Natural killer cell (primary cell): ENCODE data around the gene ZSCAN16. TPM values are rescaled to one million over a fixed set of nuclear protein-coding genes. Genes with fewer than 3 reads are reported as not detected.

Experiments
- ATAC-seq, 3 donors: fragments of 150-1000 bp in 2 of 3; fragments of 200-7000 bp in 1 of 3; cut with Tn5 transposase; 1 replicate in 1 of 3; 2 replicates in 2 of 3; pipeline ENCODE4 v1.10.0; 2021; ENCODE audit warnings: mild to moderate bottlenecking in 2 of 3, moderate library complexity in 2 of 3
- DNase-seq, 2 donors: peaks; one replicate each; pipeline versions ENCODE4 v3.0.0 to v3.0.0-alpha.2; 2013 to 2021; ENCODE audit warnings: mixed read lengths in 1 of 2
- H3K27ac ChIP-seq: one replicate; pipeline ENCODE4 v1.5.1; 2013; ENCODE audit warnings: mild to moderate bottlenecking, low read length
- H3K27me3 ChIP-seq: one replicate; pipeline ENCODE4 v1.6.1; 2013; ENCODE audit warnings: low read length; ENCODE audit not compliant: control insufficient read depth, insufficient read depth
- H3K36me3 ChIP-seq: one replicate; pipeline ENCODE4 v1.6.1; 2013; ENCODE audit warnings: low read length; ENCODE audit not compliant: control insufficient read depth, insufficient read depth
- H3K4me1 ChIP-seq: one replicate; pipeline ENCODE4 v1.6.1; 2013; ENCODE audit warnings: low read length; ENCODE audit not compliant: control insufficient read depth, insufficient read depth
- H3K4me3 ChIP-seq: one replicate; pipeline ENCODE4 v1.5.1; 2013; ENCODE audit warnings: low read length
- H3K9me3 ChIP-seq: one replicate; pipeline ENCODE4 v1.6.1; 2013; ENCODE audit warnings: low read length; ENCODE audit not compliant: control insufficient read depth, insufficient read depth
- H3K27ac Mint-ChIP-seq, 2 donors: one replicate each; pipeline ENCODE4 v1.8.0; 2022; ENCODE audit warnings: mild to moderate bottlenecking in 2 of 2, mixed read lengths in 2 of 2, moderate library complexity in 1 of 2
- H3K27me3 Mint-ChIP-seq, 2 donors: one replicate each; pipeline ENCODE4 v1.8.0; 2022; ENCODE audit warnings: low read depth in 2 of 2, mixed read lengths in 2 of 2
- H3K36me3 Mint-ChIP-seq: one replicate; pipeline ENCODE4 v1.8.0; 2022; ENCODE audit warnings: mixed read lengths
- H3K4me1 Mint-ChIP-seq, 2 donors: one replicate each; pipeline ENCODE4 v1.8.0; 2022; ENCODE audit warnings: mixed read lengths in 2 of 2
- H3K4me3 Mint-ChIP-seq: one replicate; pipeline ENCODE4 v1.8.0; 2022; ENCODE audit warnings: mild to moderate bottlenecking, moderate library complexity, mixed read lengths
- H3K9me3 Mint-ChIP-seq, 2 donors: one replicate each; pipeline ENCODE4 v1.8.0; 2022; ENCODE audit warnings: mixed read lengths in 2 of 2
- WGBS: methylation state at CpG from one replicate; pipeline ENCODE4 v1.1.7; 2013; ENCODE audit warnings: missing lambda C conversion rate; ENCODE audit not compliant: insufficient coverage; 5-methylcytosine and 5-hydroxymethylcytosine counted together
- intact Hi-C: fragments of 100-400 bp; cut with micrococcal nuclease; formaldehyde crosslinking; loops from one replicate; pipeline ENCODE4 v1.14.2; 2022
- total RNA-seq, 4 donors: library from RNA; stranded (reverse); fragments of 120-200 nt in 1 of 4; gene quantifications; one replicate each; pipeline versions ENCODE4 v1.2.3 to v1.2.4, GENCODE V29; 2013 to 2022
- TF ChIP-seq, protein P1 (sequence below): fragments of 200-600 bp; IDR thresholded peaks from one replicate; pipeline ENCODE4 v1.8.0; 2022; ENCODE audit warnings: antibody characterized with exemption

ZSCAN16 gene
- total RNA-seq, 3 donors from 2014 or later (not counting 1 experiment from before 2014, with no cell fraction given), result 7.7 to 9.1 (median 7.8) TPM

DNA sequence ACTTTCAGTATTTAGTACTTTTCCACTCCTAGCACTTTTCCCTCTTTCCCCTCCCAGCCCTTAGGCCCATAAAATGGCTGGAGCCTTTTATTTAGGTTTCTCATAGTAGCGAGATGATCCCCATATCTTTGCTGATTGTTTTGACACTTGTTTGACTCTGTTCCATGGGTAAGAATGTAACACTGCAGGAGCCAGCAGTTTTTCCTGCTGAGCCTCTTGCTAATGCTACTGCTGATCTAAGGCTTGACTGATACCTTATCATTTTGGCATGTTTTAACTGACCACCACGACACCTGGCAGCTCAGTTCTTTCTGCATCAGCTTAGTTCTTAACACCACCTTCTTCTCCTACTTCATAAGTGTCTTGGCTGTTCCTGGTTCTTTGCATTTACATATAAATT lies 46.9 kb downstream of the ZSCAN16 start:
- intact Hi-C loops, result no loop called here
- H3K9me3 Mint-ChIP-seq, result no peaks in the 10 kb centered on the region
- no peak for ATAC-seq

DNA sequence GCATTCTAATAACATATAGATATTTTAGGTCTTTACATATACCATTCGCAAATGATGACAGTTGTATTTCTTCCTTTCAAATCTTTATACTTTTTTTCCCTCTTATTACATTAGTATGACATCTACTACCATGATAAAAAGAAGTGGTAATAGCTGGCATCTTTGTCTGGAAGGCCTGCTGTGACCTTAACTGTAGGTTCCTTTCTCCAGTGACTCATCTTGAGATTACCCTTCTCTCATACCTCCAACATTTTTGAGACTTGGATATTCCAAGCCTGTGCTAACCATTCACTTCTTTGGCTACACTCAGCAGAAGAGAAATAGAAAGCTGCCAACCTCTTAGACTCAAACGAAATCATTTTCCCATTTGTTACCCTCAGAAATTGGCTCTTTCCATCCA lies 47.6 kb downstream of the ZSCAN16 start:
- TF ChIP-seq, protein P1, sequence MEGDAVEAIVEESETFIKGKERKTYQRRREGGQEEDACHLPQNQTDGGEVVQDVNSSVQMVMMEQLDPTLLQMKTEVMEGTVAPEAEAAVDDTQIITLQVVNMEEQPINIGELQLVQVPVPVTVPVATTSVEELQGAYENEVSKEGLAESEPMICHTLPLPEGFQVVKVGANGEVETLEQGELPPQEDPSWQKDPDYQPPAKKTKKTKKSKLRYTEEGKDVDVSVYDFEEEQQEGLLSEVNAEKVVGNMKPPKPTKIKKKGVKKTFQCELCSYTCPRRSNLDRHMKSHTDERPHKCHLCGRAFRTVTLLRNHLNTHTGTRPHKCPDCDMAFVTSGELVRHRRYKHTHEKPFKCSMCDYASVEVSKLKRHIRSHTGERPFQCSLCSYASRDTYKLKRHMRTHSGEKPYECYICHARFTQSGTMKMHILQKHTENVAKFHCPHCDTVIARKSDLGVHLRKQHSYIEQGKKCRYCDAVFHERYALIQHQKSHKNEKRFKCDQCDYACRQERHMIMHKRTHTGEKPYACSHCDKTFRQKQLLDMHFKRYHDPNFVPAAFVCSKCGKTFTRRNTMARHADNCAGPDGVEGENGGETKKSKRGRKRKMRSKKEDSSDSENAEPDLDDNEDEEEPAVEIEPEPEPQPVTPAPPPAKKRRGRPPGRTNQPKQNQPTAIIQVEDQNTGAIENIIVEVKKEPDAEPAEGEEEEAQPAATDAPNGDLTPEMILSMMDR, result no peak
- WGBS, result 92% methylated on average over 1 of the region's 2 CpGs
- no peak overlapping the region for H3K4me3 ChIP-seq
- no peak for ATAC-seq
- no peaks in the 10 kb centered on the region for H3K9me3 Mint-ChIP-seq
- no peak overlapping the region for H3K27ac Mint-ChIP-seq
- no peaks in the 10 kb centered on the region for H3K4me1 ChIP-seq
- peaks cover 10 to 27% of the 10 kb centered on the region in 2 donors for H3K27me3 Mint-ChIP-seq
- H3K36me3 Mint-ChIP-seq, result no peaks in the 10 kb centered on the region
- intact Hi-C loops, result no loop called here
- DNase-seq, result no peak
- H3K9me3 ChIP-seq, result no peaks in the 10 kb centered on the region
- no peaks in the 10 kb centered on the region for H3K4me1 Mint-ChIP-seq
- H3K27me3 ChIP-seq, result peaks cover 5% of the 10 kb centered on the region
- H3K36me3 ChIP-seq, result no peaks in the 10 kb centered on the region
- no peak overlapping the region for H3K4me3 Mint-ChIP-seq
- no peak overlapping the region for H3K27ac ChIP-seq

More for the DNA sequence above, 46.9 kb downstream of the ZSCAN16 start:
- no peak for DNase-seq
- H3K4me1 Mint-ChIP-seq, result no peaks in the 10 kb centered on the region
- H3K4me3 Mint-ChIP-seq, result no peak overlapping the region
- H3K36me3 Mint-ChIP-seq, result no peaks in the 10 kb centered on the region
- peaks cover 12 to 25% of the 10 kb centered on the region in 2 donors for H3K27me3 Mint-ChIP-seq
- H3K27ac Mint-ChIP-seq, result no peak overlapping the region
- H3K27me3 ChIP-seq, result peaks cover 5% of the 10 kb centered on the region
- H3K9me3 ChIP-seq, result no peaks in the 10 kb centered on the region
- H3K27ac ChIP-seq, result no peak overlapping the region
- no peaks in the 10 kb centered on the region for H3K4me1 ChIP-seq
- 91% methylated on average over 2 of the region's 2 CpGs for WGBS
- TF ChIP-seq, protein P1, result no peak
- H3K36me3 ChIP-seq, result no peaks in the 10 kb centered on the region
- H3K4me3 ChIP-seq, result no peak overlapping the region

DNA sequence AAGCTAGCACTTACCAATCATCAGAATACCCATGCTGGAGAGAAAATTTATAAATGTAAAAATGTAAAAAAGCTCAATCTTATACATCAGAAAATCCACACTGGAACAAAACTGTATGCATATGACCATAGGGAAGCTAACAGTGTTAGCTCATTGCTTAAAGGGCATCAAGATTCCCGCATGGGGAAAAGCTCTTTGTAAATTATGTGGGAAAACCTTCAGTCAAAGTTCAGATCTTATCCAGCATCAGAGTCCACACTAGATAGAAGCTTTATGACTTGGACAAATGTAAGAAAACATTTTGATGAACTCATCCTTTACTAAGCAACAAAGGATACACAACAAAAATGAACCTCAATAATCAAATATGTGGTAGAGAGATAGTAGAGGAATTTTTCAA lies 52.0 kb downstream of the ZSCAN16 start:
- intact Hi-C loops, result no loop called here

More for the DNA sequence above, 52.0 kb downstream of the ZSCAN16 start:
- Mint-ChIP-seq H3K36me3 (no peaks in the 10 kb centered on the region), H3K4me3 (no peak overlapping the region), H3K27ac (no peak overlapping the region), H3K9me3 (no peaks in the 10 kb centered on the region), H3K4me1 (no peaks in the 10 kb centered on the region), H3K27me3 (peaks cover 26 to 49% of the 10 kb centered on the region in 2 donors)
- Histone ChIP-seq H3K4me1 (no peaks in the 10 kb centered on the region), H3K4me3 (no peak overlapping the region), H3K27me3 (peaks cover 5% of the 10 kb centered on the region), H3K36me3 (no peaks in the 10 kb centered on the region), H3K27ac (no peak overlapping the region), H3K9me3 (no peaks in the 10 kb centered on the region)
- TF ChIP-seq, protein P1, result no peak
- DNase-seq, result no peak
- no peak for ATAC-seq
- WGBS, result 100% methylated on average over 1 of the region's 1 CpG

Other genes starting within 250 kb of the ZSCAN16 start
- gene OR2B2, start 212.2 kb upstream of the ZSCAN16 start, total RNA-seq, result not detected
- gene OR2B6, start 167.4 kb upstream of the ZSCAN16 start, total RNA-seq, result not detected
- gene ZNF165, start 44.0 kb upstream of the ZSCAN16 start, total RNA-seq, result 1 to 10 TPM in 1 of 3 donors, under 1 TPM in 2; 0.61 to 2.2 (median 0.85) TPM
- gene ZKSCAN8, start 17.3 kb downstream of the ZSCAN16 start, total RNA-seq, result 10 to 100 TPM; 38.0 to 42.5 (median 39.2) TPM
- gene ZSCAN9, start 100.7 kb downstream of the ZSCAN16 start, total RNA-seq, result 10 to 100 TPM; 17.7 to 20.0 (median 18.7) TPM
- gene ZKSCAN4, start 127.7 kb downstream of the ZSCAN16 start, total RNA-seq, result 1 to 10 TPM; 1.6 to 4.2 (median 2.9) TPM
- under 1 TPM in 2 of 3 donors, not detected in 1; 0.31 to 0.36 TPM for gene NKAPL, start 134.7 kb downstream of the ZSCAN16 start, total RNA-seq
- 10 to 100 TPM; 13.7 to 24.4 (median 15.4) TPM for gene ZSCAN26, start 142.5 kb downstream of the ZSCAN16 start, total RNA-seq
- 1 to 10 TPM; 1.1 to 1.5 (median 1.1) TPM for gene PGBD1, start 157.0 kb downstream of the ZSCAN16 start, total RNA-seq
- gene ZSCAN31, start 211.5 kb downstream of the ZSCAN16 start, total RNA-seq, result 1 to 10 TPM in 1 of 3 donors, under 1 TPM in 2; 0.65 to 2.2 (median 0.72) TPM
- 1 to 10 TPM; 3.1 to 6.0 (median 4.7) TPM for gene ZKSCAN3, start 225.3 kb downstream of the ZSCAN16 start, total RNA-seq